SK-N-SH (cell line): Measurements from ENCODE around the gene CCDC149. TPM values are rescaled to one million over a fixed set of nuclear protein-coding genes. Genes with fewer than 3 reads are reported as not detected.

Experiments
- CTCF ChIA-PET: fragments of 300-600, 350-600 bp; formaldehyde crosslinking; extraction: SDS; loops from one replicate; lab custom pipeline; 2021; lab: Yijun Ruan, JAX
- POLR2A ChIA-PET: fragments of 350-600 bp; sonication (Branson Sonifier 250); formaldehyde crosslinking; extraction: SDS; loops from one replicate; lab custom pipeline; 2020; ENCODE audit warnings: antibody characterized with exemption, inconsistent platforms; lab: Yijun Ruan, JAX
- DNase-seq: peaks from one replicate; pipeline ENCODE4 v3.0.0; 2012
- H2AFZ ChIP-seq: fragments of 200-600 bp; sonication (generic); 2 replicates; pipeline ENCODE4 v1.8.1; 2016; ENCODE audit warnings: antibody characterized with exemption, mild to moderate bottlenecking, low read depth
- H3F3A ChIP-seq: fragments of 200-600 bp; sonication (generic); replicated peaks from 2 replicates; pipeline ENCODE3; 2016; ENCODE audit warnings: antibody characterized with exemption, mild to moderate bottlenecking; ENCODE audit not compliant: insufficient read depth
- H3K27ac ChIP-seq, 2 experiments: fragments of 200-500 bp in 1 of 2; fragments of 200-600 bp in 1 of 2; sonication (Bioruptor generic) in 1 of 2; sonication (generic), shearing (Covaris generic) in 1 of 2; 2 replicates each; pipeline versions ENCODE4 v1.5.1 to v1.6.1; 2014 to 2016; ENCODE audit warnings: low read depth in 2 of 2, inconsistent platforms in 1 of 2, low read length in 1 of 2, mild to moderate bottlenecking in 1 of 2, mixed read lengths in 1 of 2
- H3K27me3 ChIP-seq: fragments of 200-600 bp; sonication (generic), shearing (Covaris generic); 2 replicates; pipeline ENCODE4 v1.6.1; 2016; ENCODE audit warnings: mixed run types; ENCODE audit not compliant: insufficient read depth
- H3K36me3 ChIP-seq, 2 experiments: fragments of 200-500 bp in 1 of 2; fragments of 200-600 bp in 1 of 2; sonication (Bioruptor generic) in 1 of 2; sonication (generic) in 1 of 2; replicated peaks in 1 of 2; 2 replicates each; pipeline versions ENCODE3 to v1.5.1; 2014 to 2016; ENCODE audit warnings: low read length in 1 of 2, mild to moderate bottlenecking in 1 of 2; ENCODE audit not compliant: insufficient read depth in 2 of 2, control insufficient read depth in 1 of 2
- H3K4me1 ChIP-seq, 2 experiments: fragments of 200-500 bp in 1 of 2; fragments of 200-600 bp in 1 of 2; sonication (Bioruptor generic) in 1 of 2; sonication (generic), shearing (Covaris generic) in 1 of 2; 2 replicates each; pipeline versions ENCODE4 v1.5.1 to v1.6.1; 2014 to 2016; ENCODE audit warnings: low read depth in 1 of 2, low read length in 1 of 2, mixed run types in 1 of 2; ENCODE audit not compliant: insufficient read depth in 2 of 2, control insufficient read depth in 1 of 2
- H3K4me2 ChIP-seq: fragments of 200-600 bp; sonication (generic), shearing (Covaris generic); 2 replicates; pipeline ENCODE4 v1.6.1; 2017; ENCODE audit warnings: mixed run types
- H3K4me3 ChIP-seq, 2 experiments: fragments of 200-500 bp in 1 of 2; fragments of 200-600 bp in 1 of 2; sonication (Bioruptor generic) in 1 of 2; sonication (generic), shearing (Covaris generic) in 1 of 2; 2 replicates each; pipeline versions ENCODE4 v1.5.1 to v1.8.1; 2014 to 2016; ENCODE audit warnings: low read depth in 2 of 2, inconsistent platforms in 1 of 2, low read length in 1 of 2, mild to moderate bottlenecking in 1 of 2, mixed read lengths in 1 of 2, moderate library complexity in 1 of 2
- H3K79me2 ChIP-seq: fragments of 200-600 bp; sonication (generic); 2 replicates; pipeline ENCODE4 v1.8.1; 2017; ENCODE audit warnings: mild to moderate bottlenecking; ENCODE audit not compliant: insufficient read depth
- H3K9ac ChIP-seq: fragments of 200-600 bp; sonication (generic); 2 replicates; pipeline ENCODE4 v1.6.1; 2017; ENCODE audit warnings: mixed run types
- H3K9me2 ChIP-seq: fragments of 200-600 bp; sonication (generic); 2 replicates; pipeline ENCODE4 v1.6.1; 2017; ENCODE audit warnings: mixed run types
- H3K9me3 ChIP-seq: fragments of 200-600 bp; sonication (generic); 2 replicates; pipeline ENCODE4 v1.6.1; 2017; ENCODE audit warnings: mixed run types, mild to moderate bottlenecking, moderate library complexity
- H4K20me1 ChIP-seq: fragments of 200-600 bp; sonication (generic); 2 replicates; pipeline ENCODE4 v1.6.1; 2017; ENCODE audit warnings: mild to moderate bottlenecking, mixed run types; ENCODE audit not compliant: insufficient read depth
- EP300 ChIP-seq, 2 experiments: IDR thresholded peaks; 2 replicates each; pipeline versions ENCODE4 v1.4.0 to v1.6.1; 2012; ENCODE audit warnings: borderline replicate concordance in 1 of 2, low read depth in 1 of 2, low read length in 1 of 2
- FOXJ3 ChIP-seq: sonication (generic); formaldehyde crosslinking; IDR thresholded peaks from 2 replicates; pipeline ENCODE4 v1.5.1; 2020; ENCODE audit warnings: mild to moderate bottlenecking, missing genetic modification reagents
- FOXM1 ChIP-seq: IDR thresholded peaks from 2 replicates; pipeline ENCODE4 v1.4.0; 2012; ENCODE audit warnings: low read depth, mild to moderate bottlenecking
- NFIC ChIP-seq: IDR thresholded peaks from 2 replicates; pipeline ENCODE4 v1.4.0; 2012; ENCODE audit warnings: borderline replicate concordance
- NRF1 ChIP-seq: IDR thresholded peaks from 2 replicates; pipeline ENCODE4 v1.6.1; 2012; ENCODE audit warnings: low read depth, mild to moderate bottlenecking, low read length
- RAD21 ChIP-seq: IDR thresholded peaks from 2 replicates; pipeline ENCODE4 v1.6.1; 2012; ENCODE audit warnings: mild to moderate bottlenecking, low read length
- RFX5 ChIP-seq: IDR thresholded peaks from 2 replicates; pipeline ENCODE4 v1.6.1; 2012; ENCODE audit warnings: mild to moderate bottlenecking, improper control_type of control experiment, low read length
- RXRA ChIP-seq: IDR thresholded peaks from 2 replicates; pipeline ENCODE4 v1.4.0; 2012; ENCODE audit warnings: low read depth, mild to moderate bottlenecking, borderline replicate concordance
- TAF1 ChIP-seq: IDR thresholded peaks from 2 replicates; pipeline ENCODE4 v1.6.1; 2012; ENCODE audit warnings: low read depth, mild to moderate bottlenecking, low read length, moderate library complexity, borderline replicate concordance
- TEAD4 ChIP-seq: IDR thresholded peaks from 2 replicates; pipeline ENCODE4 v1.4.0; 2012; ENCODE audit warnings: mild to moderate bottlenecking, borderline replicate concordance; ENCODE audit not compliant: insufficient read depth
- WGBS: methylation state at CpG from one replicate; pipeline ENCODE4 v1.1.6; 2017; ENCODE audit warnings: low lambda C conversion rate; 5-methylcytosine and 5-hydroxymethylcytosine counted together
- polyA plus RNA-seq, 3 experiments: library from polyadenylated mRNA; depleted of rRNA; stranded (reverse); fragments of >200 nt; gene quantifications; 2 replicates each; pipeline ENCODE4 v1.2.3, GENCODE V29; 2012
- TF ChIP-seq, protein P1 (sequence below): IDR thresholded peaks from 2 replicates; pipeline ENCODE4 v1.4.0; 2012; ENCODE audit warnings: low read depth, borderline replicate concordance
- TF ChIP-seq, protein P2 (sequence below): fragments of 150-350 bp; IDR thresholded peaks from 2 replicates; pipeline ENCODE4 v1.6.1; 2016; ENCODE audit warnings: mild to moderate bottlenecking, low read depth, low read length
- TF ChIP-seq, protein P3 (sequence below): IDR thresholded peaks from 2 replicates; pipeline ENCODE4 v1.6.1; 2012; ENCODE audit warnings: mild to moderate bottlenecking, low read depth, low read length, moderate library complexity
- TF ChIP-seq, protein P4 (sequence below): fragments of 150-350 bp; IDR thresholded peaks from 2 replicates; pipeline ENCODE4 v1.6.1; 2017; ENCODE audit warnings: antibody characterized with exemption, low read length, low read depth, borderline replicate concordance
- TF ChIP-seq, protein P5 (sequence below): fragments of 200-600 bp; sonication (generic); IDR thresholded peaks from 2 replicates; pipeline ENCODE4 v1.6.1; 2017; ENCODE audit warnings: antibody characterized with exemption, mild to moderate bottlenecking, moderate library complexity

Gene CCDC149
- polyA plus RNA-seq, 1 of the 3 experiments (the other 2 are of a cell fraction), result 5.5 TPM

DNA sequence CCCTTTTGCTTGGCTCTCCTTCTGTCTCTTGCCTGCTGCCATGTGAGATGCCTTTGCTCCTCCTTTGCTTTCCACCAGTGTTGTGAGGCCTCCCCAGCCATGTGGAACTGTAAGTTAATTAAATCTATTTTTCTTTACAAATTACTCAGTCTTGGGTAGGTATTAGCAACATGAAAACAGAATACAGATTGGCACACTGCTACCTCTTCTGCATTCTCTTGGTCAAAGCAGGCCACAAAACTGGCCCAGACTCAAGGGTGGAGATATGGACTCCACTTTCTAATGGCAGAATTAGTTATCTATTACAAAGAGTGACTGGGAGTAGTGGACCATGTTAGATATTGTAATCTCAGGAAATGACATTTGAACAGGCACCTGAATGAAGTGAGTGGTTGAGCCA lies 21.5 kb upstream of the CCDC149 start:
- Histone ChIP-seq H3K4me3 (no peak overlapping the region), H3K9ac (no peak overlapping the region), H3K4me1 (0 out of 4 replicates have a peak, but pooled peaks cover 0 to 3% of the 10 kb centered on the region in 2 experiments), H3K27ac (no peak overlapping the region), H3K9me2 (no peaks in the 10 kb centered on the region), H3F3A (peaks cover 7% of the 10 kb centered on the region), H3K36me3 (no peaks in the 10 kb centered on the region), H3K4me2 (no peak overlapping the region), H3K27me3 (no peaks in the 10 kb centered on the region; the same call in 1 of the 2 replicates), H4K20me1 (no peaks in the 10 kb centered on the region), H3K79me2 (no peaks in the 10 kb centered on the region), H2AFZ (no peak overlapping the region), H3K9me3 (no peaks in the 10 kb centered on the region)
- ChIA-PET CTCF (no interaction called here), POLR2A (no interaction called here)
- TF ChIP-seq, protein P1, sequence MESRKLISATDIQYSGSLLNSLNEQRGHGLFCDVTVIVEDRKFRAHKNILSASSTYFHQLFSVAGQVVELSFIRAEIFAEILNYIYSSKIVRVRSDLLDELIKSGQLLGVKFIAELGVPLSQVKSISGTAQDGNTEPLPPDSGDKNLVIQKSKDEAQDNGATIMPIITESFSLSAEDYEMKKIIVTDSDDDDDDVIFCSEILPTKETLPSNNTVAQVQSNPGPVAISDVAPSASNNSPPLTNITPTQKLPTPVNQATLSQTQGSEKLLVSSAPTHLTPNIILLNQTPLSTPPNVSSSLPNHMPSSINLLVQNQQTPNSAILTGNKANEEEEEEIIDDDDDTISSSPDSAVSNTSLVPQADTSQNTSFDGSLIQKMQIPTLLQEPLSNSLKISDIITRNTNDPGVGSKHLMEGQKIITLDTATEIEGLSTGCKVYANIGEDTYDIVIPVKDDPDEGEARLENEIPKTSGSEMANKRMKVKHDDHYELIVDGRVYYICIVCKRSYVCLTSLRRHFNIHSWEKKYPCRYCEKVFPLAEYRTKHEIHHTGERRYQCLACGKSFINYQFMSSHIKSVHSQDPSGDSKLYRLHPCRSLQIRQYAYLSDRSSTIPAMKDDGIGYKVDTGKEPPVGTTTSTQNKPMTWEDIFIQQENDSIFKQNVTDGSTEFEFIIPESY, result no peak
- no peak for DNase-seq

DNA sequence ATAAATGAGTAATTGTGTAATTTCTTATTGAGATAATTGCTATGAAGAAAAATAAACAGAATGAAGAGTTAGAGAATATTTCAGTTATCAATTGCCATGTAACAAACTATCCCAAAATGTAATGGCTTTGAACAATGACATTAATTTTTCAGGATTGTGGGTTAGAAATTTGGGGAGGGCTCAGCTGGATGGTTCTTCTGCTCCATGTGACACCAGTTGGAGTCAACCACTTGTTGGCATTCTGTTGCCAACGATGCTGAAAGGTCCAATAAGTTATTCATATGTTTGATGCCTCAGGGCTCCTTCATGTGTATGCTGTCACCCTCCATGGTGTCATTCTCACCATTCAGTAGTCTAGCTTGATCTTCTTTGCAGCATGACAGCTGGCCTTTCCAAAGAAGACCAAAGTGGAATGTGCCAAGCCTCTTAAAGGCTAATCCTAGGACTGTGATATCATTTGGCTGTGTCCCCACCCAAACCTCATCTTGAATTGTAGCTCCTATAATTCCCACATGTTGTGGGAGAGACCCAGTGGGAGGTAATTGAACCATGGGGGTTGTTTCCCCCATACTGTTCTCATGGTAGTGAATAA lies 20.9 kb upstream of the CCDC149 start:
- no peaks in the 10 kb centered on the region for H3K79me2 ChIP-seq
- no peaks in the 10 kb centered on the region for H3K9me3 ChIP-seq
- no peaks in the 10 kb centered on the region for H3K36me3 ChIP-seq
- DNase-seq, result no peak
- no peaks in the 10 kb centered on the region; the same call in 1 of the 2 replicates for H3K27me3 ChIP-seq
- POLR2A ChIA-PET, result no interaction called here
- TF ChIP-seq RXRA, result no peak
- no peak for TF ChIP-seq RAD21
- TF ChIP-seq TEAD4, result no peak
- no peak for TF ChIP-seq NRF1
- TF ChIP-seq, protein P2, sequence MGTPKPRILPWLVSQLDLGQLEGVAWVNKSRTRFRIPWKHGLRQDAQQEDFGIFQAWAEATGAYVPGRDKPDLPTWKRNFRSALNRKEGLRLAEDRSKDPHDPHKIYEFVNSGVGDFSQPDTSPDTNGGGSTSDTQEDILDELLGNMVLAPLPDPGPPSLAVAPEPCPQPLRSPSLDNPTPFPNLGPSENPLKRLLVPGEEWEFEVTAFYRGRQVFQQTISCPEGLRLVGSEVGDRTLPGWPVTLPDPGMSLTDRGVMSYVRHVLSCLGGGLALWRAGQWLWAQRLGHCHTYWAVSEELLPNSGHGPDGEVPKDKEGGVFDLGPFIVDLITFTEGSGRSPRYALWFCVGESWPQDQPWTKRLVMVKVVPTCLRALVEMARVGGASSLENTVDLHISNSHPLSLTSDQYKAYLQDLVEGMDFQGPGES, result no peak
- no peak for TF ChIP-seq FOXJ3
- TF ChIP-seq EP300 (IDR thresholded peaks at IDR 0.05; ENCODE audit: borderline replicate concordance in 1 of 2, low read depth in 1 of 2, low read length in 1 of 2), result no peak
- no peak for TF ChIP-seq NFIC
- TF ChIP-seq FOXM1, result no peak
- TF ChIP-seq, protein P3, sequence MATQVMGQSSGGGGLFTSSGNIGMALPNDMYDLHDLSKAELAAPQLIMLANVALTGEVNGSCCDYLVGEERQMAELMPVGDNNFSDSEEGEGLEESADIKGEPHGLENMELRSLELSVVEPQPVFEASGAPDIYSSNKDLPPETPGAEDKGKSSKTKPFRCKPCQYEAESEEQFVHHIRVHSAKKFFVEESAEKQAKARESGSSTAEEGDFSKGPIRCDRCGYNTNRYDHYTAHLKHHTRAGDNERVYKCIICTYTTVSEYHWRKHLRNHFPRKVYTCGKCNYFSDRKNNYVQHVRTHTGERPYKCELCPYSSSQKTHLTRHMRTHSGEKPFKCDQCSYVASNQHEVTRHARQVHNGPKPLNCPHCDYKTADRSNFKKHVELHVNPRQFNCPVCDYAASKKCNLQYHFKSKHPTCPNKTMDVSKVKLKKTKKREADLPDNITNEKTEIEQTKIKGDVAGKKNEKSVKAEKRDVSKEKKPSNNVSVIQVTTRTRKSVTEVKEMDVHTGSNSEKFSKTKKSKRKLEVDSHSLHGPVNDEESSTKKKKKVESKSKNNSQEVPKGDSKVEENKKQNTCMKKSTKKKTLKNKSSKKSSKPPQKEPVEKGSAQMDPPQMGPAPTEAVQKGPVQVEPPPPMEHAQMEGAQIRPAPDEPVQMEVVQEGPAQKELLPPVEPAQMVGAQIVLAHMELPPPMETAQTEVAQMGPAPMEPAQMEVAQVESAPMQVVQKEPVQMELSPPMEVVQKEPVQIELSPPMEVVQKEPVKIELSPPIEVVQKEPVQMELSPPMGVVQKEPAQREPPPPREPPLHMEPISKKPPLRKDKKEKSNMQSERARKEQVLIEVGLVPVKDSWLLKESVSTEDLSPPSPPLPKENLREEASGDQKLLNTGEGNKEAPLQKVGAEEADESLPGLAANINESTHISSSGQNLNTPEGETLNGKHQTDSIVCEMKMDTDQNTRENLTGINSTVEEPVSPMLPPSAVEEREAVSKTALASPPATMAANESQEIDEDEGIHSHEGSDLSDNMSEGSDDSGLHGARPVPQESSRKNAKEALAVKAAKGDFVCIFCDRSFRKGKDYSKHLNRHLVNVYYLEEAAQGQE, result no peak
- no peak for TF ChIP-seq RFX5
- TF ChIP-seq, protein P4, sequence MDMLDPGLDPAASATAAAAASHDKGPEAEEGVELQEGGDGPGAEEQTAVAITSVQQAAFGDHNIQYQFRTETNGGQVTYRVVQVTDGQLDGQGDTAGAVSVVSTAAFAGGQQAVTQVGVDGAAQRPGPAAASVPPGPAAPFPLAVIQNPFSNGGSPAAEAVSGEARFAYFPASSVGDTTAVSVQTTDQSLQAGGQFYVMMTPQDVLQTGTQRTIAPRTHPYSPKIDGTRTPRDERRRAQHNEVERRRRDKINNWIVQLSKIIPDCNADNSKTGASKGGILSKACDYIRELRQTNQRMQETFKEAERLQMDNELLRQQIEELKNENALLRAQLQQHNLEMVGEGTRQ, result no peak
- TF ChIP-seq, protein P5, sequence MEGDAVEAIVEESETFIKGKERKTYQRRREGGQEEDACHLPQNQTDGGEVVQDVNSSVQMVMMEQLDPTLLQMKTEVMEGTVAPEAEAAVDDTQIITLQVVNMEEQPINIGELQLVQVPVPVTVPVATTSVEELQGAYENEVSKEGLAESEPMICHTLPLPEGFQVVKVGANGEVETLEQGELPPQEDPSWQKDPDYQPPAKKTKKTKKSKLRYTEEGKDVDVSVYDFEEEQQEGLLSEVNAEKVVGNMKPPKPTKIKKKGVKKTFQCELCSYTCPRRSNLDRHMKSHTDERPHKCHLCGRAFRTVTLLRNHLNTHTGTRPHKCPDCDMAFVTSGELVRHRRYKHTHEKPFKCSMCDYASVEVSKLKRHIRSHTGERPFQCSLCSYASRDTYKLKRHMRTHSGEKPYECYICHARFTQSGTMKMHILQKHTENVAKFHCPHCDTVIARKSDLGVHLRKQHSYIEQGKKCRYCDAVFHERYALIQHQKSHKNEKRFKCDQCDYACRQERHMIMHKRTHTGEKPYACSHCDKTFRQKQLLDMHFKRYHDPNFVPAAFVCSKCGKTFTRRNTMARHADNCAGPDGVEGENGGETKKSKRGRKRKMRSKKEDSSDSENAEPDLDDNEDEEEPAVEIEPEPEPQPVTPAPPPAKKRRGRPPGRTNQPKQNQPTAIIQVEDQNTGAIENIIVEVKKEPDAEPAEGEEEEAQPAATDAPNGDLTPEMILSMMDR, result no peak
- no peak for TF ChIP-seq TAF1
- TF ChIP-seq, all 33 proteins: peak for 0
- WGBS, result 0% methylated on average over 1 of the region's 1 CpG
- Histone ChIP-seq H3K27ac (no peak overlapping the region), H3K4me1 (0 out of 4 replicates have a peak, but pooled peaks cover 0 to 3% of the 10 kb centered on the region in 2 experiments), H3K4me2 (no peak overlapping the region), H3K9ac (no peak overlapping the region), H3F3A (peaks cover 7% of the 10 kb centered on the region), H3K9me2 (no peaks in the 10 kb centered on the region), H4K20me1 (no peaks in the 10 kb centered on the region), H2AFZ (no peak overlapping the region), H3K4me3 (no peak overlapping the region)
- CTCF ChIA-PET, result no interaction called here
